ENCODE measurements around the gene UGGT1. TPM values are rescaled to one million over a fixed set of nuclear protein-coding genes. Genes with fewer than 3 reads are reported as not detected.

The UGGT1 gene
- total and polyA plus RNA-seq, 9 of the 15 experiments (the other 6 are each of a cell fraction or from before 2014, with no cell fraction given): 5.1 to 56.4 (median 37.9) TPM

GRCh38 chr2:128145651-128146050 lies 54.7 kb downstream of the UGGT1 start:
- no peaks in the 10 kb centered on the region for H4K20me1 ChIP-seq (replicated peaks; ENCODE audit: control insufficient read depth, insufficient read depth, low read length)
- no peaks in the 10 kb centered on the region for H3K9me3 ChIP-seq (replicated peaks; ENCODE audit: control insufficient read depth, insufficient read depth, low read depth, low read length)
- no peak overlapping the region for H3K27ac ChIP-seq (ENCODE audit: extremely low read depth, low read depth, low read length)
- no peak overlapping the region for H3K4me3 ChIP-seq
- H2AFZ ChIP-seq (ENCODE audit: low read depth, low read length): no peak overlapping the region
- H3K9ac ChIP-seq (ENCODE audit: insufficient read depth in 1 of 2, low read depth in 2 of 2, low read length in 2 of 2): no peak overlapping the region
- TF ChIP-seq STAT5A (IDR thresholded peaks at IDR 0.05; ENCODE audit: borderline replicate concordance, low read length): no peak
- TF ChIP-seq CHD2 (IDR thresholded peaks at IDR 0.05; ENCODE audit: low read depth, low read length): no peak
- TF ChIP-seq SAP30 (IDR thresholded peaks at IDR 0.05; ENCODE audit: borderline replicate concordance, insufficient read depth, low read depth, low read length, poor library complexity, severe bottlenecking): no peak
- TF ChIP-seq SAFB (IDR thresholded peaks at IDR 0.05; ENCODE audit: borderline replicate concordance, low read depth, low read length): no peak
- no peak for TF ChIP-seq RFX7 (CRISPR knock-in tag; IDR thresholded peaks at IDR 0.05)
- TF ChIP-seq ZSCAN32 (CRISPR knock-in tag; IDR thresholded peaks at IDR 0.05): no peak
- TF ChIP-seq FOSL1 (tag; conservative IDR thresholded peaks at IDR 0.05): no peak
- no peak for TF ChIP-seq ATF1 (CRISPR knock-in tag; IDR thresholded peaks at IDR 0.05)
- no peak for TF ChIP-seq ATF1 (tag; IDR thresholded peaks at IDR 0.05)
- TF ChIP-seq KAT7 (CRISPR knock-in tag; IDR thresholded peaks at IDR 0.05; ENCODE audit: borderline replicate concordance): no peak
- TF ChIP-seq ZNF780A (CRISPR knock-in tag; IDR thresholded peaks at IDR 0.05): no peak
- TF ChIP-seq KAT8 (IDR thresholded peaks at IDR 0.05; ENCODE audit: low read depth): no peak
- TF ChIP-seq MCM2 (IDR thresholded peaks at IDR 0.05; ENCODE audit: low read depth): no peak
- no peaks in the 10 kb centered on the region for H3K27me3 ChIP-seq (ENCODE audit: control insufficient read depth in 2 of 2, insufficient read depth in 2 of 2, low read length in 2 of 2)
- BruUV-seq (replicated peaks): no TSS peak
- H3K4me1 ChIP-seq (replicated peaks in 1 of 2; ENCODE audit: control insufficient read depth in 2 of 2, insufficient read depth in 2 of 2, low read length in 2 of 2): no peaks in the 10 kb centered on the region
- intact Hi-C loops (cut with micrococcal nuclease): no loop called here
- peaks cover 63% of the 10 kb centered on the region for H3K36me3 ChIP-seq (ENCODE audit: control insufficient read depth, insufficient read depth, low read length)
- FAIRE-seq (no peak), ATAC-seq (no peak), DNase-seq (ENCODE audit: extremely low read depth in 1 of 4, low spot score in 3 of 4) (no peak)
- 88% methylated on average over 3 of the region's 3 CpGs for WGBS (ENCODE audit: insufficient coverage, low coverage, missing lambda C conversion rate)
- H3K79me2 ChIP-seq (ENCODE audit: control insufficient read depth, insufficient read depth, low read length): no peaks in the 10 kb centered on the region
- POLR2A ChIA-PET: interaction anchor here (0.6 kb wide), 1 partner anchor 87 kb away, joined by 3 read pairs; no protein-coding TSS in a partner anchor
- in situ Hi-C loops (cut with MboI): no loop called here
- H3K4me2 ChIP-seq (ENCODE audit: insufficient read depth, low read length): no peak overlapping the region
- H3K9me1 ChIP-seq (ENCODE audit: control insufficient read depth, insufficient read depth, low read length): no peaks in the 10 kb centered on the region
- CTCF ChIA-PET (ENCODE audit: low intra/inter-chr PET ratio): no interaction called here
